HUES48 (cell line): ENCODE data around the gene HVCN1.
A peak's percentile ranks its signal among the peaks of the same experiment; 100 is the strongest.

Experiments used
- H3K27ac ChIP-seq: one replicate; pipeline ENCODE4 v1.7.0; 2013; ENCODE audit warnings: low read depth, low read length, inconsistent platforms
- H3K27me3 ChIP-seq: 2 replicates; pipeline ENCODE4 v1.6.1; 2013; ENCODE audit warnings: mild to moderate bottlenecking, low read length; ENCODE audit not compliant: control insufficient read depth, insufficient read depth
- H3K36me3 ChIP-seq: 2 replicates; pipeline ENCODE4 v1.6.1; 2013; ENCODE audit warnings: low read length; ENCODE audit not compliant: control insufficient read depth, insufficient read depth
- H3K4me1 ChIP-seq: 2 replicates; pipeline ENCODE4 v1.6.1; 2013; ENCODE audit warnings: mild to moderate bottlenecking, low read length; ENCODE audit not compliant: control insufficient read depth, insufficient read depth
- H3K4me3 ChIP-seq: 2 replicates; pipeline ENCODE4 v1.5.1; 2013; ENCODE audit warnings: mild to moderate bottlenecking, low read depth, low read length
- H3K9ac ChIP-seq: 2 replicates; pipeline ENCODE4 v1.6.1; 2013; ENCODE audit warnings: mild to moderate bottlenecking, low read depth, low read length, moderate library complexity
- H3K9me3 ChIP-seq: 2 replicates; pipeline ENCODE4 v1.6.1; 2013; ENCODE audit warnings: low read length; ENCODE audit not compliant: control insufficient read depth, insufficient read depth

HVCN1 gene

DNA sequence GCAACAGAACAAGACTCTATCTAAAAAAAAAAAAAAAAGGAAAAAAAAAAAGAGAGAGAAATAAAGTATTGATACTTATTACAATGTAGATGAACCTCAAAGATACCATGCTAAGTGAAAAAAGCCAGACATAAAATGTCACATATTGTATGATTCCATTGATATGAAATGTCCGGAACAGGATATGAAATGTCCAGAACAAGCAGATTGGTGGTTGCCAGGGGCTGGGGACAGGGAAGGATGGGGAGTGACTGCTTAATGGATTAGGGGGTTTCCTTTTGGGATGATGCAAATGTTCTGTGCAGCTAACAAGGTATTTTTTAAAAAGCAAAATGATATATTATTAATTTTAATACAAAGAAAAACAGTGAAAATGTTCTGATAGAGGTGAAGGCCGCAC, 5.0 kb downstream of the HVCN1 start:
- Histone ChIP-seq H3K36me3 (no peaks in the 10 kb centered on the region), H3K27ac (no peak overlapping the region), H3K9ac (no peak overlapping the region), H3K4me1 (no peaks in the 10 kb centered on the region), H3K9me3 (no peaks in the 10 kb centered on the region), H3K4me3 (no peak overlapping the region), H3K27me3 (peaks cover 16% of the 10 kb centered on the region)

DNA sequence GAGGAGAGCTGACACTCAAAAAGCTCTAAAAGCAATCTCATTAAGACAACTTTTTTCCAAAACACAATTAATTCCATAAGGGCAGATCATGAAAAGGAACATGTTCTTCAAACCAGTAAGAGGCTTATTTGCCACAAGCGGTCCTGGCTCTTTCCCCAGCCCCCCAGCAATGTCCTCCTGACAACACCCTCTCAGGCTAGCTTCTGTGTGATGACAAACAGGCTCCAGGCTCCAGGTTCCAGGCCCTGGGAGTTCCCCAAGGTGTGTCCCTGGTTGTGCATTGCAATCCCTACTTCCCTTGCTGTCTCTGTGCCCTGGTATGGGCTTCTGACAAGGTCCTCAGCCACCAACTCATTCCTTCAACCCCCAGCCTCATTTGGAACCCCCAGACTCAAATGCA, 8.9 kb downstream of the HVCN1 start:
- Histone ChIP-seq H3K4me1 (no peaks in the 10 kb centered on the region), H3K4me3 (no peak overlapping the region), H3K27ac (no peak overlapping the region), H3K36me3 (no peaks in the 10 kb centered on the region), H3K27me3 (no peaks in the 10 kb centered on the region), H3K9ac (no peak overlapping the region), H3K9me3 (no peaks in the 10 kb centered on the region)

DNA sequence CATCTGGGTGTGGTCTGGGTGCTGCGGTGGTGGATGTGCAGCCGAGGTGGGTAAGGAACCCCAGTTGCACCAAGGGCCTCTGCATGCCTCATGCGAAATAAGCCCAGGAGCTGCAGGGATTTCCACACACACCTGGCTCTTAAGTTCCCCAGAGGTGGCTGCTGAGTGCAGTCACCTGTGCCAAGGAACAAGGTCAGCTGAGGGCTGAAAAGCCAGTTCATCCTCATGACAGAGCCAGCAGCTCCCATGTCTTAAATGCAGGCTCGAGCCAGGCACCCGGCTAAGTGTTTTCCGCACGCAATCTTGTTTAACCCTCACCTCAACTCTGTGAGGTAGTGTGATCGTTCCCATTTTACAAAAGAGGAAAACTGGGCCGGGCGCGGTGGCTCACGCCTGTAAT, 9.7 kb downstream of the HVCN1 start:
- Histone ChIP-seq H3K4me3 (no peak overlapping the region), H3K27me3 (no peaks in the 10 kb centered on the region), H3K27ac (no peak overlapping the region), H3K4me1 (no peaks in the 10 kb centered on the region), H3K36me3 (no peaks in the 10 kb centered on the region), H3K9ac (no peak overlapping the region), H3K9me3 (no peaks in the 10 kb centered on the region)

DNA sequence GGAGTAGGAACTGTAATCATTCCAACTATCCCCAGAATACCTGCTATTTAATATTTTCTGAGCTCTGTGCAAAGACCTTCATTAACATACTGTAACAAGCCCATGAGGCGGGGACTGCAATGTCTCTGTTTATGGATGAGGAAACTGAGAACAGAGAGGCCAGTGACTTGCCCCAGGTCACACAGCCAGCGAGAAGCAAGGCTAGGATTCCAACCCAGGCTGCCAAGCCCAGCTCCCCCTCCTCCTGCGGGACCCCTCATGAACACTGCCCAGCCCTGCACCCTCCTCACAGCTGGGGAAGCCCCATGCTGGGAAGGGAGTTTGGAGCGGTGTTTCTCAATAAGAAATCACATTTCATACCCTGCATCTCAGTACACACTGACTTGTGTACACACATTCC, 10.9 kb downstream of the HVCN1 start:
- Histone ChIP-seq H3K27ac (peak overlapping the region; percentile 20), H3K4me3 (no peak overlapping the region), H3K4me1 (no peaks in the 10 kb centered on the region), H3K9ac (no peak overlapping the region), H3K9me3 (no peaks in the 10 kb centered on the region), H3K27me3 (no peaks in the 10 kb centered on the region), H3K36me3 (no peaks in the 10 kb centered on the region)

DNA sequence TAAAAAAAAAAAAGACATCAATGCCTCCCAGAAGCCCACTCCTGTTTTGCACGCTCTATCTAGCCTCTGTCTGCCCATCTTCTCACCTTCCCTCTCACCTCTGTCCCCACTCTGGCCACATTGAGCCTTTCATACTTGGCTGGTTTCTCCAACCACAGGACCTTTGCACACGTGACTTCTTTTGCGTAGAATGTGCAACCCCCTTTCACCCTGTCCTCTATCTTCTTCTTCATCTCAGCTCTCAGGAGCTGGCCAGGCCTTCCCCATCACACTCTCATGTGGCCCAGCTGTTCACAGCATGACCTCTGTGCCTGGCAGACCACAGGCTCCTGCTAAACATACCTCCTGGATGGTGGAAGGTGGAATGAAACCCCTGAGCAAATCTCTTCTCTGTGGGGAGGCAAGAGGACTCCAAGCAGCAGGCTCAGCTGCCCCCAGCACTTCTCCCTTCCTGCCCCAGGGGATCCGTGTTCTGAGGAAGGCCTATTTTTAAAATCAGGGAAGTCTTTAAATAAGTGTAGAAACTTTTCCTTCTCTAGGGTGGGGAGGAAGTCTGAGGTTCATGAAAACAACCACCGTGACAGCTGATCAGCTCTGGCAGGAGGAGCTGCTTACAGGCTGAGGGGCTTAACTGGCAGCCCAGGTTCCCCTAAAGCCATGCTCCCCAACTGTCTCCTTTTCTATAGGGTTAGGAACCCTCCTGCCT, 11.6 kb downstream of the HVCN1 start:
- Histone ChIP-seq H3K27ac (peak overlapping the region; percentile 20), H3K9ac (no peak overlapping the region), H3K27me3 (no peaks in the 10 kb centered on the region), H3K9me3 (no peaks in the 10 kb centered on the region), H3K4me1 (no peaks in the 10 kb centered on the region), H3K36me3 (no peaks in the 10 kb centered on the region), H3K4me3 (no peak overlapping the region)

DNA sequence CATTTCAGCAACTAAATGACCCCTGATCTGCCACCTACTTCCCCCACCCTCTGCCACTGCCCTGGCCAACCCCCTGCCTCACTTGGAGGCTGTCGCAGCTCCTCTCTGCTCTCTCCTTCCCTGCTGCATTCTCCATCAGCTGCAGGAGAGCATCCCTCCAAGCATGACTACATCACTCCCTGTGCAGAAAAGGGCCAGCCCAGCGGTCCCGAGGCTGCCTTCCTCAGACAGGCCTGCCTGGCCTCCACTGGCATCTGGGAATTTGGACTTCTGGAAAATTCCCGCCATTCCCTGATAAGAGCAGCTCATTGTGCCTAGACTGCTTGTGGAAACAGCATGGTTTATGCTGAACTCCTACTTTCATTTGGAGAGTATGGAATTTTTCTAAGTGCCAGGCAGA, 12.7 kb downstream of the HVCN1 start:
- Histone ChIP-seq H3K36me3 (no peaks in the 10 kb centered on the region), H3K27me3 (no peaks in the 10 kb centered on the region), H3K4me1 (no peaks in the 10 kb centered on the region), H3K4me3 (no peak overlapping the region), H3K9ac (no peak overlapping the region), H3K9me3 (no peaks in the 10 kb centered on the region), H3K27ac (no peak overlapping the region)

DNA sequence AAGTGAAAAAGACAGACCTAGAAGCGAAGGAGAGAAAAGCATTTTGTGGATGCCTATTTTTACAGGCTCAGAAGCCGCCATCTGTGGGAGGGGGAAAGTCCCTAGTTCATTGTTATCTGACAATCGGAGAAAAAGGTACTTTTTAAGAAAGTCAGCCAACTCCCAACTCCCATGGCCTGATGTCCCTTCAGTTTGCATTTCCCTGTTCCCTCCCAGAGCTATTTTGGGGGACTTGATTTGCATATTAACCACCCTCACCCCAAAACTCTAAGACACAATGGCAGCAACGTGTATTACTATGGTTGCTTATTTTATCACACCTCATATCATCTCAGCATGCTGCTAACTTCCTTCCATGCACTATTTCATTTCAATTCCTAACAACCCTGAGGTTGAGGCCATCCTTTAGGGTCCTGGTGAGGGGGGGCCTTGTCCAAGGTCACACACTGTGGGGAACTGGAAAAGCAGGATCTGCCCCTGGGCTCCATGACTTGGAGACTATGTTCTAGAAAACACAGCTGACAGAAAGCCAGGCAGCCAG, 18.7 kb downstream of the HVCN1 start:
- H3K4me1 ChIP-seq, result no peaks in the 10 kb centered on the region
- no peaks in the 10 kb centered on the region for H3K27me3 ChIP-seq
- H3K4me3 ChIP-seq, result no peak overlapping the region
- H3K36me3 ChIP-seq, result no peaks in the 10 kb centered on the region
- no peak overlapping the region for H3K27ac ChIP-seq
- H3K9ac ChIP-seq, result no peak overlapping the region
- no peaks in the 10 kb centered on the region for H3K9me3 ChIP-seq

DNA sequence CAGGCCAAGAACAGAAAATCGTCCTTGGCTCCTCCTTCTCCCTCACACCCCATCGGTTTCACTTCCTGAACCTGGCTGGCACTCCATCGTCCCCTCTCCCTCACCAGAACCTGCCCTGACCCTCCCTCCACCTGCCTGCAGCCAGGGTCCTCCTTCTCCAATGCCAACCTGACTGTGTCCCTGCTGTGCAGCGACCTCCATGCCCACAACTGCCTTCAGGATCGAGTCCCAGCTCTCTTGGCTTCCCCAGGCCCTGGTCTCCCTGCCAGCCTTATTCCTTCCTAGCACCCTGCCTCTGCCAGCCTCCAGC, 19.8 kb downstream of the HVCN1 start:
- Histone ChIP-seq H3K9me3 (no peaks in the 10 kb centered on the region), H3K4me1 (no peaks in the 10 kb centered on the region), H3K27me3 (no peaks in the 10 kb centered on the region), H3K4me3 (no peak overlapping the region), H3K9ac (no peak overlapping the region), H3K27ac (no peak overlapping the region), H3K36me3 (no peaks in the 10 kb centered on the region)

DNA sequence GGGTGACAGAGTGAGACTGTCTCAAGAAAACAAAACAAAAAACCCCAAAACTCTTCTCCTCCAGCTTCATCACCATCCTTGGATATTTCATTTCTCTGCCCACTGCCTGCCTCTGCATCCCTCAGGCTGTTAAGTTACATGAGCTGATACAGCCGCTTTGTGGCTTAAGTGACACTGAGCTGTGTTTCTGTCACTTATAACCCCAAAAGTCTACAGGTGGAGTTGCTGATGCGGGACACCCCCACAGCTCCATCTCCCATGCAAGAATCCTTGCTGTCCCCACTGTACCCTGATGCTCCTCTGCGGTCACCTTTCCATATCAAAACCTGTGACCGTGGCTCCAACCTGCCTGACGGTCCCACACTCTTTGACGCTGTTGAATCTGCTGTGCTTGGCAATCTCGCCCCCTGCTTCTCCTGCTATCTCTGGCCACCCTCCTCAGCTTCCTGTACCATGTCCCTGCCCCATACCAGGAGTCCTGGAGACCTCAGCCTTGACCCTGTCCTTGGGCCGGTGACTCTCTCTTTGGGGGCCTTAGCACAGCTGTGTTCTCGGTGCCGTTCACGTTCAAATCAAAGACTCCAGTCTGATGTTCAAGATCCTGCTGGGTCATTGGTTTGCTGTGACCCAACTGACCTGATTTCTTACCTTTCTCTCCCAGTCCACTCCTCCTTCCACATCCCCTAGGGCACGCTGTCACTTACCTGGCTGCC, 20.3 kb downstream of the HVCN1 start:
- H3K36me3 ChIP-seq, result no peaks in the 10 kb centered on the region
- no peaks in the 10 kb centered on the region for H3K9me3 ChIP-seq
- no peak overlapping the region for H3K4me3 ChIP-seq
- no peak overlapping the region for H3K27ac ChIP-seq
- no peaks in the 10 kb centered on the region for H3K27me3 ChIP-seq
- no peaks in the 10 kb centered on the region for H3K4me1 ChIP-seq
- no peak overlapping the region for H3K9ac ChIP-seq

DNA sequence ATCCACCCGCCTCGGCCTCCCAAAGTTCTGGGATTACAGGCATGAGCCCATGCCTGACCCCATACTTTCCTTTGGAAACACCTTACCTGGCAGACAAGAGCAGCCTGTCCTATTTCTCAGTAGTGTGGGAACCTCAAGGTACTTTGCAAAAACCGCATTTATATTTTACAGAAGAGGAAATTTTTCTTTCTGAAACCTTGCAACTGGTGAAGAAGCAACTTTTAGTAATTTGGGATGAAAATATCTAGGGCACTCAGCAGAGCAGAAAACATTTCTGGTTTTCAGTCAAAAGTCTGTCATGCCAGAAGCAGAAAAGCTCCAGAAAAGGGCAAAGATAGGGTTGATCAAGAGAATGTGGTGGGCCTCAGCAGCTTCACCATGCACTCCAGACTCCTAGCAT, 21.2 kb downstream of the HVCN1 start:
- H3K9ac ChIP-seq, result no peak overlapping the region
- no peak overlapping the region for H3K4me3 ChIP-seq
- no peaks in the 10 kb centered on the region for H3K9me3 ChIP-seq
- no peaks in the 10 kb centered on the region for H3K36me3 ChIP-seq
- H3K4me1 ChIP-seq, result no peaks in the 10 kb centered on the region
- H3K27ac ChIP-seq, result no peak overlapping the region
- no peaks in the 10 kb centered on the region for H3K27me3 ChIP-seq

DNA sequence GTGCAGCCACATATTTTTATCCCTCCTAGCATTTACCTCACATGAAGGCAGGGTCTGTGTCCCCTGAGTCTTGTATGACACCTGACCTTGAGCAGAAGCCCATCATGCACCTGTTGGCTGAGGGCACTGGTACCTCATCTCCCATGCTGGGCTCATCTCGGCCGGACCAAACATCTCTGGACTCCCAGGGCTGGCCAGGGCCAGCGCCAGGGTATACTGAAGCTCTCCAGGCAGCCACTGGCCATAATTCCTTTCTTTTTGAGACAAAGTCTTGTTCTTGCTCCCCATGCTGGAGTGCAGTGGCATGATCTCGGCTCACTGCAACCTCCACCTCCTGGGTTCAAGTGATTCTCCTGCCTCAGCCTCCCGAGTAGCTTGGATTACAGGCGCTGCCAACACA, 22.0 kb downstream of the HVCN1 start:
- Histone ChIP-seq H3K27ac (no peak overlapping the region), H3K9me3 (no peaks in the 10 kb centered on the region), H3K27me3 (no peaks in the 10 kb centered on the region), H3K9ac (no peak overlapping the region), H3K36me3 (no peaks in the 10 kb centered on the region), H3K4me3 (no peak overlapping the region), H3K4me1 (no peaks in the 10 kb centered on the region)
